Neural cell (in vitro differentiated cells): ENCODE measurements around the gene CFAP210.

Source experiments
- EP300 ChIP-seq: fragments of 450-650 bp; conservative IDR thresholded peaks from 2 replicates; pipeline ENCODE4 v1.6.1; 2014; ENCODE audit warnings: antibody characterized with exemption, mild to moderate bottlenecking, moderate library complexity; ENCODE audit not compliant: poor library complexity, severe bottlenecking
- EZH2 ChIP-seq: fragments of 200-600, 300-800 bp; shearing (Covaris generic), sonication (generic); IDR thresholded peaks from 2 replicates; pipeline ENCODE4 v1.6.1; 2014; ENCODE audit warnings: antibody characterized with exemption, low read length, borderline replicate concordance, mild to moderate bottlenecking; ENCODE audit not compliant: insufficient read depth, poor library complexity, severe bottlenecking
- POLR2AphosphoS5 ChIP-seq: IDR thresholded peaks from 2 replicates; pipeline ENCODE4 v1.6.1; 2012
- RAD21 ChIP-seq: fragments of 450-650 bp; conservative IDR thresholded peaks from 2 replicates; pipeline ENCODE4 v1.6.1; 2014; ENCODE audit warnings: antibody characterized with exemption, mild to moderate bottlenecking, moderate library complexity
- TF ChIP-seq, protein P1 (sequence below): fragments of 450-650 bp; IDR thresholded peaks from 2 replicates; pipeline ENCODE4 v1.5.1; 2014; ENCODE audit warnings: antibody characterized with exemption, mild to moderate bottlenecking, moderate library complexity; ENCODE audit not compliant: poor library complexity, severe bottlenecking

DNA sequence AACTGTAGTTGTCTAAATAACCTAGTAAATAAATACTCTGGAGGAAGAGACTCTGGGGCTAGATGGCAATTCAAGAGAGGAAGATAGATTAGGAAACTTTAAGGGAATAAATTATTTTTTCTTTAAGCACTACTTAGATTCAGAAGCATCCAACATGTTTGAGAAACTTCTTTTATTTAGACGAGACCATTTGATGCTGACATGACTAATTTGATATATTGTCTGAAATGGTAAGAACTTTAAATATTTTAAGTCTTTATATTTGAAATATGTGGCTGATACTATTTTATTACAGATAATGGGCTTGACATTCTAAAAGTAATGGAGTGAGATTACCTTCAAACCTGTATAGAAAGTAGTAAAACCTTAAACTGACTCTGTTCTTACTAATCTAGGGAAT is 73.7 kb downstream of the CFAP210 start:
- TF ChIP-seq, protein P1, sequence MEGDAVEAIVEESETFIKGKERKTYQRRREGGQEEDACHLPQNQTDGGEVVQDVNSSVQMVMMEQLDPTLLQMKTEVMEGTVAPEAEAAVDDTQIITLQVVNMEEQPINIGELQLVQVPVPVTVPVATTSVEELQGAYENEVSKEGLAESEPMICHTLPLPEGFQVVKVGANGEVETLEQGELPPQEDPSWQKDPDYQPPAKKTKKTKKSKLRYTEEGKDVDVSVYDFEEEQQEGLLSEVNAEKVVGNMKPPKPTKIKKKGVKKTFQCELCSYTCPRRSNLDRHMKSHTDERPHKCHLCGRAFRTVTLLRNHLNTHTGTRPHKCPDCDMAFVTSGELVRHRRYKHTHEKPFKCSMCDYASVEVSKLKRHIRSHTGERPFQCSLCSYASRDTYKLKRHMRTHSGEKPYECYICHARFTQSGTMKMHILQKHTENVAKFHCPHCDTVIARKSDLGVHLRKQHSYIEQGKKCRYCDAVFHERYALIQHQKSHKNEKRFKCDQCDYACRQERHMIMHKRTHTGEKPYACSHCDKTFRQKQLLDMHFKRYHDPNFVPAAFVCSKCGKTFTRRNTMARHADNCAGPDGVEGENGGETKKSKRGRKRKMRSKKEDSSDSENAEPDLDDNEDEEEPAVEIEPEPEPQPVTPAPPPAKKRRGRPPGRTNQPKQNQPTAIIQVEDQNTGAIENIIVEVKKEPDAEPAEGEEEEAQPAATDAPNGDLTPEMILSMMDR = no peak
- no peak for TF ChIP-seq POLR2AphosphoS5
- TF ChIP-seq EZH2 = no peak
- no peak for TF ChIP-seq RAD21
- no peak for TF ChIP-seq EP300
